ENCODE measurements around the gene ZBTB20. TPM values are rescaled to one million over a fixed set of nuclear protein-coding genes. Genes with fewer than 3 reads are reported as not detected.

Gene ZBTB20
- total RNA-seq, 1 experiment from 2014 or later, result 3.7 TPM

DNA sequence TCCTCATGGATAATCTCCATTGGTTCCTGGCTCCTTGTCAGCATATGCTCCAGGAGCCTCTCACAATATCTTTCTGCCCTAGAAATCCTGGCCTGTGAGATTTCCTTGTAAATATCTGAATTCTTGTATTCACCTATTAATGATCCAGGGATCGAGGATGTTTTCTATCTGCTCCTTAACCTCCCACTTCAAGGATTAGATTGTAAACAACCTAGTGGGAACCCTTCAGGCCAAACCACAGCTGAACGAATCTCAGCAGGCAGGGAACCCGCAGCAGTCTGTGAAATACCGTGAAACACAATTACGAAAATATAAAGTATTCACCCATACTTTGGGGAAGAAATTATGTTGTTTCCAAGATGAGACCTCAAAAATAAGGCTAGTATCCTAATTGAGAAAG, 637.3 kb downstream of the ZBTB20 start:
- no peak for ATAC-seq
- Histone ChIP-seq H3K9ac (ENCODE audit: low read length) (no peak overlapping the region), H3K27me3 (ENCODE audit: low read length) (peaks cover 3% of the 10 kb centered on the region; the same call in 1 of the 2 replicates), H3K36me3 (ENCODE audit: low read depth, low read length) (no peaks in the 10 kb centered on the region), H3K27ac (ENCODE audit: low read length) (no peak overlapping the region), H3K4me1 (ENCODE audit: insufficient read depth, low read length) (0 out of 2 replicates have a peak, but pooled peaks cover 3% of the 10 kb centered on the region), H3K9me3 (ENCODE audit: low read length) (no peaks in the 10 kb centered on the region), H2AFZ (ENCODE audit: low read length) (no peak overlapping the region), H3F3A (ENCODE audit: low read length, unreplicated experiment) (no peaks in the 10 kb centered on the region), H3K9me2 (replicated peaks; ENCODE audit: low read length) (no peaks in the 10 kb centered on the region), H3K79me2 (ENCODE audit: low read length) (no peaks in the 10 kb centered on the region), H3K4me2 (ENCODE audit: low read length) (no peak overlapping the region), H3K4me3 (ENCODE audit: low read length) (no peak overlapping the region), H4K20me1 (ENCODE audit: low read length) (no peaks in the 10 kb centered on the region)
- ChIA-PET POLR2A (ENCODE audit: unreplicated experiment) (no interaction called here), CTCF (no interaction called here)
- intact Hi-C loops (cut with micrococcal nuclease), result no loop called here
- no peak for DNase-seq
- no peak for TF ChIP-seq EZH2 (IDR thresholded peaks at IDR 0.05; ENCODE audit: low read length, unreplicated experiment)
- no peak for TF ChIP-seq EZH2phosphoT487 (IDR thresholded peaks at IDR 0.05; ENCODE audit: borderline replicate concordance, low read length)
- TF ChIP-seq CTCF (conservative IDR thresholded peaks at IDR 0.05; ENCODE audit: low read depth, low read length), result no peak
- BruUV-seq (replicated peaks), result no TSS peak

DNA sequence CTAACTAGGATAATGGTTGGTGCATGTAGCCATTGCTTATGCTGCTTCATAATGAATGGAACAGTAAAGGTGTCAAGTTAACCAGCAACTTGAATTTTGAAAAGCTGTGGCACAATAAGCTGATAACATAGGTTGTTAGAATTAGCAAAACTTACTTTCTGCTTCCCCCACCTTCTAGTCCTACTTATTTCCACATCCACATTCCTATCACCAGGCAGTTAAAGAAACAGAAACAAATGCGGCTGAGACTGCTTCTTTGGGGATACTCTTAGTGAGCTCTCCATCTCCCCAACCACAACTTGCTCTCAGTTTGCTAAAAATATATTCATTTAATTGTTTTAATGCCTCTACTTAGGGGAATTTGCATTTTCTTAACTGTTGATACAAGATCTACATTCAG, 638.1 kb downstream of the ZBTB20 start:
- ChIA-PET CTCF (no interaction called here), POLR2A (ENCODE audit: unreplicated experiment) (no interaction called here)
- intact Hi-C loops (cut with micrococcal nuclease), result no loop called here
- TF ChIP-seq EZH2 (IDR thresholded peaks at IDR 0.05; ENCODE audit: low read length, unreplicated experiment) (no peak), EZH2phosphoT487 (IDR thresholded peaks at IDR 0.05; ENCODE audit: borderline replicate concordance, low read length) (no peak), CTCF (conservative IDR thresholded peaks at IDR 0.05; ENCODE audit: low read depth, low read length) (no peak)
- Histone ChIP-seq H3K36me3 (ENCODE audit: low read depth, low read length) (no peaks in the 10 kb centered on the region), H3K4me3 (ENCODE audit: low read length) (no peak overlapping the region), H3F3A (ENCODE audit: low read length, unreplicated experiment) (no peaks in the 10 kb centered on the region), H3K9me2 (replicated peaks; ENCODE audit: low read length) (no peaks in the 10 kb centered on the region), H3K27me3 (ENCODE audit: low read length) (peaks cover 3% of the 10 kb centered on the region; the same call in 1 of the 2 replicates), H3K9ac (ENCODE audit: low read length) (no peak overlapping the region), H3K27ac (ENCODE audit: low read length) (no peak overlapping the region), H3K9me3 (ENCODE audit: low read length) (no peaks in the 10 kb centered on the region), H2AFZ (ENCODE audit: low read length) (no peak overlapping the region), H4K20me1 (ENCODE audit: low read length) (no peaks in the 10 kb centered on the region), H3K79me2 (ENCODE audit: low read length) (no peaks in the 10 kb centered on the region), H3K4me2 (ENCODE audit: low read length) (no peak overlapping the region), H3K4me1 (ENCODE audit: insufficient read depth, low read length) (0 out of 2 replicates have a peak, but pooled peaks cover 4% of the 10 kb centered on the region)
- BruUV-seq (replicated peaks), result no TSS peak
- DNase-seq (no peak), ATAC-seq (no peak)

DNA sequence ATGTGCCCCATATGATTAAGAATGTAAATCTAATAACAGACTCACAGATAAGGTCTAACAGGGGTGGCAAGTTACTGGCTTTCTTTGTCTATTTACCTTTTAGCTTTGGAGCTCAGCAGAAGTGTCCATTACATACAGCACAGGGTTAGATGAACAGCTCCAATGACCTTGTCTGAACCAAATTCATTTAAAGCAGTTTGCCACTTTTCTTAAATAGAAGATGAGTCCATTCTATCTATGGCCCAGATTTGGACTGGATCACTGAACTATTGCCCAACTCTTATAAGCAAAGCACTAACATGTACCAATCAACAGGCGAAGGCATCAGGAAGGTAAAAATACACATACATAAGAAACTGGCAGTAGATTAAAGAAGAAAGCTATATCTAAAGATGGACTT, 638.9 kb downstream of the ZBTB20 start:
- ATAC-seq (no peak), DNase-seq (no peak)
- Histone ChIP-seq H3K27ac (ENCODE audit: low read length) (no peak overlapping the region), H3K4me1 (ENCODE audit: insufficient read depth, low read length) (0 out of 2 replicates have a peak, but pooled peaks cover 4% of the 10 kb centered on the region), H3K9ac (ENCODE audit: low read length) (no peak overlapping the region), H2AFZ (ENCODE audit: low read length) (no peak overlapping the region), H3K27me3 (ENCODE audit: low read length) (peaks cover 3% of the 10 kb centered on the region; the same call in 1 of the 2 replicates), H3F3A (ENCODE audit: low read length, unreplicated experiment) (no peaks in the 10 kb centered on the region), H3K9me3 (ENCODE audit: low read length) (no peaks in the 10 kb centered on the region), H3K9me2 (replicated peaks; ENCODE audit: low read length) (no peaks in the 10 kb centered on the region), H3K36me3 (ENCODE audit: low read depth, low read length) (no peaks in the 10 kb centered on the region), H3K79me2 (ENCODE audit: low read length) (no peaks in the 10 kb centered on the region), H3K4me2 (ENCODE audit: low read length) (no peak overlapping the region), H3K4me3 (ENCODE audit: low read length) (no peak overlapping the region), H4K20me1 (ENCODE audit: low read length) (no peaks in the 10 kb centered on the region)
- intact Hi-C loops (cut with micrococcal nuclease), result no loop called here
- TF ChIP-seq EZH2phosphoT487 (IDR thresholded peaks at IDR 0.05; ENCODE audit: borderline replicate concordance, low read length) (no peak), EZH2 (IDR thresholded peaks at IDR 0.05; ENCODE audit: low read length, unreplicated experiment) (no peak), CTCF (conservative IDR thresholded peaks at IDR 0.05; ENCODE audit: low read depth, low read length) (no peak)
- BruUV-seq (replicated peaks), result no TSS peak
- ChIA-PET POLR2A (ENCODE audit: unreplicated experiment) (no interaction called here), CTCF (no interaction called here)

Measured in PC-3 (cell line).